RWPE1 (cell line): ENCODE measurements around the gene PAPSS2.

Experiments used
- CTCF ChIA-PET: fragments of 350-600 bp; sonication (Branson Sonifier 250); formaldehyde crosslinking; extraction: SDS; loops from one replicate; lab custom pipeline; 2021; lab: Yijun Ruan, JAX
- POLR2A ChIA-PET: fragments of 400-600 bp; formaldehyde crosslinking; extraction: SDS; loops from one replicate; lab custom pipeline; 2020; ENCODE audit warnings: antibody characterized with exemption; ENCODE audit not compliant: low non-redundant PET; lab: Yijun Ruan, JAX
- DNase-seq: peaks from one replicate; pipeline ENCODE4 v3.0.0; 2012; ENCODE audit warnings: low spot score
- H3K27ac ChIP-seq: fragments of 450-650 bp; 2 replicates; pipeline ENCODE4 v1.5.1; 2017
- TF ChIP-seq, protein P1 (sequence below): fragments of 450-650 bp; conservative IDR thresholded peaks from 2 replicates; pipeline ENCODE4 v1.5.1; 2017; ENCODE audit warnings: low read depth, mild to moderate bottlenecking

Gene PAPSS2

DNA sequence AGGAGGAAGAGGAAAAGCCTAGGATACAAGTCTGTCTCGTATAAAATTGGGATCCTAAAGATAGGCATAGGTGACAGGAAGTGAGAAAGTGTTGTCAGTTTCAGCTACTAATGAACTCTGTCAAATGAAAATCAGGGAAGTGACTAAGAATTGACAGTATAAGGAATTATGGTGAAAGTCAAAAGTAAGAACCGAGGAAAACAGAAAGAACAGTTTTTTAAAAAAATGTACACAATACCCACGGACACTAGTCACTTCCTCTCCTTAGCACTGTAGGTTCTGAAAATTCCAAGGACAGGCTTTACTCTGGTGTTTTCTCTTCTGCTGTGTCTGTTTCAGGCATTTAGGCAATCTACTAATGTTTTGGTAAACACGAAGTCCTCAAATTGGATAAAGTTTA, 116.1 kb downstream of the PAPSS2 start:
- no peak overlapping the region for H3K27ac ChIP-seq
- CTCF ChIA-PET, result interaction anchor here (0.6 kb wide), 2 partner anchors 53 to 54 kb away, joined by 3 read pairs; no protein-coding TSS in a partner anchor

DNA sequence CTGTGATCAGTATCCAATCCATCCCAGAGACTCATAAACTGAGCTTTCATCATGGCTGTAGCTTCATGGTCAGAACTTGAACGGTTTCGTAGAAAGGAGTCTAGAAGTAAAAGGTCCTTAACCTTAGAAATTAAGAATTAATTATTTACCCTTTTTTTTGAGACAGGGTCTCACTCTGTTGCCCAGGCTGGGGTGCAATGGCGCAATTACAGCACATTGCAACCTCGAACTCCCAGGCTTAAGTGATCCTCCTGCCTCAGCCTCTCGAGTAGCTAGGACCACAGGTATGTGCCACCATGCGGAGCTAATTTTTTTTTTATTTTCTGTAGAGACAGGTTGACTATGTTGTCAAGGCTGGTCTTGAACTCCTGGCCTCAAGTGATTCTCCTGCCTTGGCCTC, 116.7 kb downstream of the PAPSS2 start:
- DNase-seq, result no peak
- CTCF ChIA-PET, result no interaction called here
- POLR2A ChIA-PET, result no interaction called here
- no peak overlapping the region for H3K27ac ChIP-seq
- TF ChIP-seq, protein P1, sequence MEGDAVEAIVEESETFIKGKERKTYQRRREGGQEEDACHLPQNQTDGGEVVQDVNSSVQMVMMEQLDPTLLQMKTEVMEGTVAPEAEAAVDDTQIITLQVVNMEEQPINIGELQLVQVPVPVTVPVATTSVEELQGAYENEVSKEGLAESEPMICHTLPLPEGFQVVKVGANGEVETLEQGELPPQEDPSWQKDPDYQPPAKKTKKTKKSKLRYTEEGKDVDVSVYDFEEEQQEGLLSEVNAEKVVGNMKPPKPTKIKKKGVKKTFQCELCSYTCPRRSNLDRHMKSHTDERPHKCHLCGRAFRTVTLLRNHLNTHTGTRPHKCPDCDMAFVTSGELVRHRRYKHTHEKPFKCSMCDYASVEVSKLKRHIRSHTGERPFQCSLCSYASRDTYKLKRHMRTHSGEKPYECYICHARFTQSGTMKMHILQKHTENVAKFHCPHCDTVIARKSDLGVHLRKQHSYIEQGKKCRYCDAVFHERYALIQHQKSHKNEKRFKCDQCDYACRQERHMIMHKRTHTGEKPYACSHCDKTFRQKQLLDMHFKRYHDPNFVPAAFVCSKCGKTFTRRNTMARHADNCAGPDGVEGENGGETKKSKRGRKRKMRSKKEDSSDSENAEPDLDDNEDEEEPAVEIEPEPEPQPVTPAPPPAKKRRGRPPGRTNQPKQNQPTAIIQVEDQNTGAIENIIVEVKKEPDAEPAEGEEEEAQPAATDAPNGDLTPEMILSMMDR, result no peak

More for the DNA sequence above, 116.1 kb downstream of the PAPSS2 start:
- TF ChIP-seq, protein P1, result no peak
- POLR2A ChIA-PET, result no interaction called here
- DNase-seq, result peak; percentile 10

DNA sequence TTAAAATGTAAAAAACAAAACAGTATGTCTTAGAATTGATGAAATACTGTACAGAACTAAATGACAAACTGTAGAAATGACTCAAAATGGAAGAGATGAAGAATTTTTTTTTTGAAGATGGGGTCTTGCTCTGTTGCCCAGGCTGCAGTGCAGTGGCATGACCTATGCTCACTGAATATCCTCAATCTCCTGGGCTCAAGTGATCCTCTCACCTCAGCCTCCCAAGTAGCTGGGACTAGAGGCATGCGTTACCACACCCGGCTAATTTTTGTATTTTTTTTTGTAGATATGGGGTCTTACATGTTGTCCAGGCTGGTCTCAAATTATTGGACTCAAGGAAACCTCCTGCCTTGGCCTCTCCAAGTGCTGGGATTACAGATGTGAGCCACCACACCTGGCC, 121.9 kb downstream of the PAPSS2 start:
- POLR2A ChIA-PET, result no interaction called here
- CTCF ChIA-PET, result interaction anchor here (0.7 kb wide), 1 partner anchor 473 kb away, joined by 3 read pairs; no protein-coding TSS in a partner anchor
- no peak overlapping the region for H3K27ac ChIP-seq
- TF ChIP-seq, protein P1, result no peak
- DNase-seq, result no peak

DNA sequence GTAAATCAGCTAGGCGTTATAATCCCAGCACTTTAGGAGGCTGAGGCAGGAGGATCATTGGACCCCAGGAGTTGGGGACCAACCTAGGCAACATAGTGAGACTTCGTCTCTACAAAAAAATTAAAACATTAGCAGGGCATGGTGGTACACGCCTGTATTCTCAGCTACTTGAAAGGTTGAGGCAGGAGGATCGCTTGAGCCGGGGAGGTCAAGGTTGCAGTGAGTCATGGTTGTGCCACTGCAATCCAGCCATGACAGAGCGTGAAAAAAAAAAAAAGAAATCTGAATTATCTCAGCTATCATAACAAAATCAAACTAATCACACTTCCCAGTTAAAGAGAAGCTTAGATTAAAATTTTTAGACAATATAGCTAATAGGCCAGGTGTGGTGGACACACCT, 123.0 kb downstream of the PAPSS2 start:
- POLR2A ChIA-PET, result no interaction called here
- no peak for DNase-seq
- no peak overlapping the region for H3K27ac ChIP-seq
- TF ChIP-seq, protein P1, result no peak
- CTCF ChIA-PET, result interaction anchor here (0.6 to 0.7 kb wide), 2 partner anchors 12 to 595 kb away, joined by 3 read pairs; no protein-coding TSS in a partner anchor

DNA sequence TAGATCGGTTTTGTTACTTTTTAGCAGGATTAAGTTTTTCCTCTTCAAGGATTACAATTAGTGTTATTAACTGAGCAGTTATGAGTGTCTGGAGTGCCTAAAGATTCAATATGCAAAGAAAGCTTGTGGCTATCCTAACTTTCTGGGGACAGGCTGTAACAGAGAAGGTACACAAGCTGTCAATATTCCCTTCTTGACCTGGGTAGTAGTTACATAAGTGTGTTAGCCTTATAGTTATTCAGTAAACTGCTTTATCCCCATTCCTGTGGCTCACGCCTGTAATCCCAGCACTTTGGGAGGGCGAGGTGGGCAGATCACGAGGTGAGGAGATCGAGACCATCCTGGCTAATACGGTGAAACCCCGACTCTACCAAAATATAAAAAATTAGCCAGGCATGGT, 126.7 kb downstream of the PAPSS2 start:
- TF ChIP-seq, protein P1, result no peak
- DNase-seq, result no peak
- POLR2A ChIA-PET, result no interaction called here
- no peak overlapping the region for H3K27ac ChIP-seq
- CTCF ChIA-PET, result interaction anchor here (0.7 to 1.4 kb wide), 2 partner anchors 13 to 779 kb away, joined by 3 to 6 read pairs; no protein-coding TSS in a partner anchor

DNA sequence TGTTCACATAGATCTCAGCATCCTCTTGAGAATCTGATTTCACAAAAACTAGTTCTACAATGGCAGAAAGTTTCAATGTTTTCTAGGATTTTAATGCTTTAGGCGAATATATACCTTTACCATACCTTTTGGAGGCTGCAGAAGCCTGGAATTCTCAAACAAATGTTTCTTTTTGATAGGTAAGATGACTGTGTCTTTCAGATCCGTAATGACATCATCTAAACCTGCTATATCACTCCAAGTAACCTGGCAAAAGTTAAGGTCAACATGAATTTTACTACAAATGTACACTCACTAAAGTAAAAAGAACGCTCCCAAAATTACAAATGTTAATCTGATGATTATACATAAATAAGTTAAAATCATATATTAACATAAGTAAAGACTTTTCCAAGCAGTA, 130.5 kb downstream of the PAPSS2 start:
- no peak for DNase-seq
- ChIA-PET POLR2A (no interaction called here), CTCF (interaction anchor here (0.6 to 1.1 kb wide), 3 partner anchors 9 to 1265 kb away, joined by 3 read pairs; no protein-coding TSS in a partner anchor)
- no peak overlapping the region for H3K27ac ChIP-seq
- TF ChIP-seq, protein P1, result no peak
